Fibroblast of villous mesenchyme (primary cell): ENCODE measurements around the gene POLN. TPM values are rescaled to one million over a fixed set of nuclear protein-coding genes. Genes with fewer than 3 reads are reported as not detected.
A peak's percentile ranks its signal among the peaks of the same experiment; 100 is the strongest.
"Not testable (repeated sequence)": the region's sequence is repeated elsewhere in the genome, so short reads cannot be mapped to it uniquely, and the experiment has no call there.

Experiments
- DNase-seq: peaks from one replicate; pipeline ENCODE4 v3.0.0-alpha.2; 2010; ENCODE audit warnings: low read depth
- H3K4me3 ChIP-seq: 2 replicates; pipeline ENCODE4 v1.5.1; 2011; ENCODE audit warnings: low read depth, mild to moderate bottlenecking, low read length
- CTCF ChIP-seq: IDR thresholded peaks from 2 replicates; pipeline ENCODE4 v1.5.1; 2012; ENCODE audit warnings: low read depth, mild to moderate bottlenecking, low read length; ENCODE audit not compliant: insufficient read depth
- total RNA-seq: library from RNA; depleted of rRNA; stranded (reverse); fragments of >200 nt; gene quantifications from 2 replicates; pipeline ENCODE4 v1.2.3, GENCODE V29; 2012

Gene POLN
- total RNA-seq, 1 donor, result 4.7 TPM

DNA sequence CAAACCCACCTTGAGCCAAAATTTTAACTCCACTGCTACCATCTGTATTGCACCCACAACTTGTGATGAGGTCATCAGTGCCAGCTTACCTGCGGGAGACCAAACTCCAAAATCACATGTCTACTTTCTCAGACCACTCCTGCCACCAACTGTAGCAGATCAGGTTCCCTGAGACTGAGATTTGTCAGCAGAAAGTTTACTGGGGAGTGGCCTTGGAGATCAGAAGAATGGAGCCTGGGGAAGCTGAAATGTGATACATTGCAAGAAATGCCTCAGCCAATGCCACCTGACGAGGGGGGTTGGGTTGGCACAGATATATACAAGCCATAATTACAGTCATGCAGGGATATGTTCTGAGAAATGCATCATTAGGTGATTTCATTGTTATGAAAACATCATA lies 19.1 kb downstream of the POLN start:
- H3K4me3 ChIP-seq, result no peak overlapping the region
- DNase-seq, result no peak
- no peak for TF ChIP-seq CTCF

DNA sequence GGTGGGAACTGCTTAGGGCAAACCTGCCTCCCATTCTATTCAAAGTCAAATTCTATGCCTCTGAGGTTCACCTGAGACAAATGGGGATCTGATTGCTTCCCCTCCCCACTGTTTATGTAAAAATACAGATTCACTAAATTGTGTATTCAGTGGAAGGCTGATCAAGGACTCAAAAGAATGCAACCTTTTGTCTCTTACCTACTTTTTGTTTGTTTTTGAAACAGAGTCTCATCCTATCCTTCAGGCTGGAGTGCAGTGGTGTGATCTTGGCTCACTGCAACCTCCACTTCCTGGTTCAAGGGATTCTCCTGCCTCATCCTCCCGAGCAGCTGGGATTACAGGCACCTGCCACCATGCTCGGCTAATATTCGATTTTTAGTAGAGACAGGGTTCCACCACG lies 20.5 kb downstream of the POLN start:
- not testable (repeated sequence) for DNase-seq, H3K4me3 ChIP-seq

DNA sequence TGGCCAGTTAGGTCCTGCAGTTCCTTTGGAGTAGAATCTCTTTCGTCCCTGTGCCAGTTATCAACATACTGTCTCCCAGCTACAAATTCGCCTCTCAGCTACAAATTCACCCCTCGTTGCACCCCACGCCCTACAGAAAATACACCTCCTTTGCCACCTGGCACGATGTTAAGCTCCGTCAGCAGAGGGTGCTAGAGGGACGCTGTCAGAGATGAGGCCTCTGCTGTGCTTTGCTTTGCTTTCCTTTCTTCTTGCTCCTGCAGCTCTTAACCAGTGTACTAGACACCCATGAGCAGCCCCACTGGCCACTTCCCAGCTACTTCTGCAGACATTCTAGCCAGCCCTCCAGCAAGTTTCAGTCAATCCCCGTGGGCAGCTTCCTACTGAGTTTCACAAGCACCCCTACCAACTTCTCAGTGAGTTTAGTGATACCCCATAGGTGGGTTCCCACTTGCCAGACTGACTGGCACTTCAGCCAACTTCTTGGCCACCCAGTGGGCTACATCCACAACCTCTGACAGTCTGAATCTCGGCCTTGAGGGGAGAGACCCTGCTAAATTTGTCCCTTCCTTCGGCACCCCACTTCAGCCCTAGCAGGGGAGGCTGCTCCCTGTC lies 21.8 kb downstream of the POLN start:
- DNase-seq, result peak; percentile 71
- H3K4me3 ChIP-seq, result no peak overlapping the region
- peak; percentile 97 for TF ChIP-seq CTCF

DNA sequence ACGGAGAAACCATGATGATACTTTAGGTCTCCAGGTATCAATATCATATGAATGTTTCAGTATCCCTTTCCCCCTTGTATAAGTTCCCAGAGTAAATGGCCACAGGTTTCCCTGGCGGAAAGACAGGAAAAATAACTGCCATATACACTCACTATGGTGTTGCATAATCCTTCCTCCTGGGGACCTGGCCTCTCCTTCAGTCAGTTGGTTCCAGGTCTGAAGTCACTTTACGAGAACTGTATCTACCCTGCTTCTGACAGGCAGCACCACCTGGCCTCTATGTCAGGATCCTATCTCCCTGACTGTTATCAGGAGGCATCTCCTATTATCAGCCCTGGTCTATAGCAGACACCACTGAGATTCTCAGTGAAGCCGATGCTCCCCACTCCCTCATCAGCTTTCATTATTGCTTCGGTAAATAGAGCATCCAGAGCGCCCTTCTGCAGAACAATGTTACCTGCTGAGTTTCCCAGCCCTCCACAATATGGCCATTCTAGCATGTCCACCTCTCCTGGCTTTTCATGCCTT lies 22.6 kb downstream of the POLN start:
- no peak overlapping the region for H3K4me3 ChIP-seq
- DNase-seq, result no peak
- no peak for TF ChIP-seq CTCF

DNA sequence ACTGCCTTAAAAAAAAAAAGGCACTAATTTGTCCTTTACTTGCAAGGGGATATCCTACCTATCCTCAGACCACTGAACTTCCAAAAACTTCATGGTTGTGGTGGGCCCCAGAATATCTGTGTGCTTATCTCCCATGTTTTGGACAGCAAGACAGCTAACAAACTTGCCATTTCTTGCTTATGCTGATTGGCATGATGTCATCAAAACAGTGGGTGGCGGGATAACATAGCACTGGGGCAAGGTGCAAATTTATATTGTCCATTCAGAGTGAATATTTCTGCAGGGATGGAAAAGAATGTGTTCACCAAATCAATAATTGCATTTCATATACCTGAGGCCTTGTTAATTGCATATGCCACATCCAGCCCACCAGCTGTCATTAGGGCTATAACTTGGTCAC lies 23.5 kb downstream of the POLN start:
- H3K4me3 ChIP-seq, result no peak overlapping the region
- DNase-seq, result no peak
- TF ChIP-seq CTCF, result no peak

DNA sequence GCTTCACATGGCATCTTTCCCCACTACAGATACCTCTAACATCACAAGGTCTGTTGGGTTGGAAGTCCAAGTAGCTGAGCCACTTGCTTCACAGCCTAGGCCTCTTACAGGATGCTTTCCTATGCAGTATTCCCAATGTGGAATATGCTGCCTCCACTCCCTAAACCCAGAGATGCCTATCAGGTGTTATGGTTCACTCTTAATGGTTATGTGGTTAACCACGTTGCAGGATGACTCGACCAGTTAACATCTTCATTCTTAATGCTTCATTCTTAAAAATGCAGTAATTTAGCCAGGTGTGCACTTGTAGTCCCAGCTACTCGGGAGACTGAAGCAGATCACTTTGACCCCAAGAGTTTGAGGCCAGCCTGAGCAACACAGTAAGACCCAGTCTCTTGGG lies 24.2 kb downstream of the POLN start:
- no peak for TF ChIP-seq CTCF
- H3K4me3 ChIP-seq, result no peak overlapping the region
- peak; percentile 12 for DNase-seq

GRCh38 chr4:2212831-2213230 lies 29.1 kb downstream of the POLN start:
- no peak for TF ChIP-seq CTCF
- no peak for DNase-seq
- no peak overlapping the region for H3K4me3 ChIP-seq

DNA sequence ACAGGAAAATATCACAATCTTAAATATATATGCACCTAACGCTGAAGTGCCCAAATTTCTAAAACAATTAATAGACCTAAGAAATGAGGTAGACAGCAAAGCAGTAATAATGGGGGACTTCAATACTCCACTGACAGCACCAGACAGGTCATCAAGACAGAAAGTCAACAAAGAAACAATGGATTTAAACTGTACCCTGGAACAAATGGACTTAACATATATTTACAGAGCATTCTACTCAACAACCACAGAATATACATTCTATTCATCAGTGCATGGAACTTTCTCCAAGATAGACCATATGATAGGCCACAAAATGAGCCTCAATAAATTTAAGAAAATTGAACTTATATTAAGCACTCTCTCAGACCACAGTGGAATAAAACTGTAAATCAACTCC lies 39.1 kb downstream of the POLN start:
- H3K4me3 ChIP-seq, result not testable (repeated sequence)

More for the DNA sequence above, 39.1 kb downstream of the POLN start:
- DNase-seq, result not testable (repeated sequence)
